ENCODE results near the gene HADH. TPM values are rescaled to one million over a fixed set of nuclear protein-coding genes. Genes with fewer than 3 reads are reported as not detected.

Gene HADH
- polyA plus RNA-seq, 2 of the 4 experiments (the other 2 are of a cell fraction), result 22.7 to 23.7 TPM

DNA sequence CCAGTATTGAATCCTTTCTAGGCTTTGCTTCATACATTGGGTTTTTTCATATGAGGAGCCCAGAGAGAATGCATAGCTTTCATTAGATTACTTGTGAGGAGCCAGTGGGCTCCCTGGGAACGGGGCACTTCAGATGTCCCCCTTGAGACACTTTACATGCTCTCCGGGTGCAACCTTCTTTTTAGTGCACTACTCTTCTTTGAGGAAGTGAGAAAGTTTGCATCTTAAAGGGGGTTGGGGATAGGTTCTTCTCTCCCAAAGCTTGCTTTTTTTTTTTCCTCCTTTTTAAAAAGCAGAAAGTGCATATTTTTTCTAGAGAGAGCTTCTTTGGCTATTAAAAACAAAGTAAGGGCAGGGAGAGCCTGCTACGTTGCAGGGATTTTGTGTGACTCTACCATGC, 4.3 kb downstream of the HADH start:
- no peak for FAIRE-seq
- WGBS (ENCODE audit: missing lambda C conversion rate), result 97% methylated on average over 3 of the region's 3 CpGs
- ATAC-seq, result no peak
- H3K9me3 ChIP-seq, result no peaks in the 10 kb centered on the region
- DNase-seq (ENCODE audit: low read depth in 1 of 2, low spot score in 1 of 2), result no peak
- no peak overlapping the region for H3K4me2 ChIP-seq
- ChIA-PET POLR2A (no interaction called here), CTCF (no interaction called here)
- H3K4me3 ChIP-seq, result no peak overlapping the region
- no peak overlapping the region for H3K27ac ChIP-seq
- 0 out of 3 replicates have a peak, but pooled peaks cover 3% of the 10 kb centered on the region for H3K4me1 ChIP-seq
- TF ChIP-seq JUNB (IDR thresholded peaks at IDR 0.05), result no peak
- TF ChIP-seq EHF (CRISPR knock-in tag; IDR thresholded peaks at IDR 0.05), result no peak
- TF ChIP-seq KDM5A (IDR thresholded peaks at IDR 0.05), result no peak
- TF ChIP-seq MAZ (IDR thresholded peaks at IDR 0.05; ENCODE audit: borderline replicate concordance, low read depth, low read length), result no peak

DNA sequence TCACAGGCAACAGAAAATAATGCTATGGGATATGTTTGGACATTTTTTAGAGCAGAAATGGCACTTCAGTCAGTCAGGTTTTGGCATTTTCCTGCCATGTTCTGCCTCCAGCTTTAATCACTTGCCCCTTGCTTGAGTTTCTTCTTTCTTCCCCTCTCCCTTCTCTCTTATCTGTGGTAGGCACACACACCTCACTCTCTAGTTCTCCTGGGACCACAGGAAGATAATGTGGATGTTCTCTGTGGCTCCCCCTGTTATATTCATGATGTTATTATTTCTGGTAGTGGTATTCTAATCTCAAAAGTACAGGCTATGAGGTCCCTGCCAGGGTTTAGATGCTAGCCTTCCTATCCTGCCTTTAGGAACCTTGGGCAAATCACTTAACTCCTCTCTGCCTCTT, 5.2 kb downstream of the HADH start:
- H3K9me3 ChIP-seq, result no peaks in the 10 kb centered on the region
- H3K27ac ChIP-seq, result no peak overlapping the region
- no peak overlapping the region for H3K4me3 ChIP-seq
- H3K4me1 ChIP-seq, result no peaks in the 10 kb centered on the region
- ChIA-PET CTCF (interaction anchor here (1.9 kb wide), 1 partner anchor 24 kb away, joined by 5 read pairs; no protein-coding TSS in a partner anchor), POLR2A (no interaction called here)
- FAIRE-seq (no peak), ATAC-seq (no peak), DNase-seq (ENCODE audit: low read depth in 1 of 2, low spot score in 1 of 2) (no peak)
- no peak for TF ChIP-seq RFX5 (IDR thresholded peaks at IDR 0.05)
- TF ChIP-seq RNF2 (IDR thresholded peaks at IDR 0.05; ENCODE audit: borderline replicate concordance, low read depth), result no peak
- TF ChIP-seq TFCP2L1 (CRISPR knock-in tag; IDR thresholded peaks at IDR 0.05), result no peak
- TF ChIP-seq CHD2 (IDR thresholded peaks at IDR 0.05; ENCODE audit: low read length, partially characterized antibody), result no peak
- TF ChIP-seq SREBF2 (IDR thresholded peaks at IDR 0.05), result no peak
- no peak for TF ChIP-seq ZC3H11A (IDR thresholded peaks at IDR 0.05)
- no peak for TF ChIP-seq ZNF302 (CRISPR knock-in tag; IDR thresholded peaks at IDR 0.05)
- TF ChIP-seq EP300 (IDR thresholded peaks at IDR 0.05), result no peak
- no peak for TF ChIP-seq HOXA7 (CRISPR knock-in tag; IDR thresholded peaks at IDR 0.05)
- TF ChIP-seq CBX8 (IDR thresholded peaks at IDR 0.05), result no peak
- no peak for TF ChIP-seq RAD21 (conservative IDR thresholded peaks at IDR 0.05 in 1 of 2, IDR thresholded peaks at IDR 0.05 in 1 of 2)
- TF ChIP-seq POLR2AphosphoS2 (conservative IDR thresholded peaks at IDR 0.05; ENCODE audit: low read length), result no peak
- TF ChIP-seq CHD4 (IDR thresholded peaks at IDR 0.05; ENCODE audit: borderline replicate concordance), result no peak
- TF ChIP-seq EHMT2 (IDR thresholded peaks at IDR 0.05; ENCODE audit: low read depth), result no peak
- TF ChIP-seq MAZ (IDR thresholded peaks at IDR 0.05; ENCODE audit: borderline replicate concordance, low read depth, low read length), result no peak
- TF ChIP-seq MAFK (IDR thresholded peaks at IDR 0.05; ENCODE audit: partially characterized antibody), result no peak
- no peak overlapping the region for H3K4me2 ChIP-seq

- no peak overlapping the region for H3K4me2 ChIP-seq
- FAIRE-seq (no peak), ATAC-seq (no peak), DNase-seq (ENCODE audit: low read depth in 1 of 2, low spot score in 1 of 2) (no peak)
- TF ChIP-seq CHD4 (IDR thresholded peaks at IDR 0.05; ENCODE audit: borderline replicate concordance) (no peak), MAZ (IDR thresholded peaks at IDR 0.05; ENCODE audit: borderline replicate concordance, low read depth, low read length) (no peak), GATA3 (IDR thresholded peaks at IDR 0.05; ENCODE audit: borderline replicate concordance) (no peak), HES2 (IDR thresholded peaks at IDR 0.05) (no peak), HEYL (CRISPR knock-in tag; IDR thresholded peaks at IDR 0.05) (no peak), ATOH8 (CRISPR knock-in tag; IDR thresholded peaks at IDR 0.05; ENCODE audit: low read depth) (no peak), E2F6 (IDR thresholded peaks at IDR 0.05; ENCODE audit: borderline replicate concordance, low read depth) (no peak), ZNF302 (CRISPR knock-in tag; IDR thresholded peaks at IDR 0.05) (no peak), MAFK (IDR thresholded peaks at IDR 0.05; ENCODE audit: partially characterized antibody) (no peak), CBX8 (IDR thresholded peaks at IDR 0.05) (no peak), MYC (IDR thresholded peaks at IDR 0.05; ENCODE audit: borderline replicate concordance, low read length) (no peak), BCL3 (IDR thresholded peaks at IDR 0.05) (no peak), POLR2AphosphoS2 (conservative IDR thresholded peaks at IDR 0.05; ENCODE audit: low read length) (no peak), HOXB13 (CRISPR knock-in tag; IDR thresholded peaks at IDR 0.05; ENCODE audit: low read depth) (no peak), ZC3H11A (IDR thresholded peaks at IDR 0.05) (no peak), CTCF (IDR thresholded peaks at IDR 0.05) (no peak), TFCP2L1 (CRISPR knock-in tag; IDR thresholded peaks at IDR 0.05) (no peak)
- POLR2A ChIA-PET, result no interaction called here
- H3K27ac ChIP-seq, result no peak overlapping the region
- no peaks in the 10 kb centered on the region for H3K4me1 ChIP-seq
- no peak overlapping the region for H3K4me3 ChIP-seq
- 90% methylated on average over 5 of the region's 5 CpGs for WGBS (ENCODE audit: missing lambda C conversion rate)
- CTCF ChIA-PET, result no interaction called here
- H3K9me3 ChIP-seq, result no peaks in the 10 kb centered on the region
These were observed 7.5 kb downstream of the HADH start for GRCh38 chr4:107996949-107997788.
